ENCODE results near the gene RPL12.

The RPL12 gene

DNA sequence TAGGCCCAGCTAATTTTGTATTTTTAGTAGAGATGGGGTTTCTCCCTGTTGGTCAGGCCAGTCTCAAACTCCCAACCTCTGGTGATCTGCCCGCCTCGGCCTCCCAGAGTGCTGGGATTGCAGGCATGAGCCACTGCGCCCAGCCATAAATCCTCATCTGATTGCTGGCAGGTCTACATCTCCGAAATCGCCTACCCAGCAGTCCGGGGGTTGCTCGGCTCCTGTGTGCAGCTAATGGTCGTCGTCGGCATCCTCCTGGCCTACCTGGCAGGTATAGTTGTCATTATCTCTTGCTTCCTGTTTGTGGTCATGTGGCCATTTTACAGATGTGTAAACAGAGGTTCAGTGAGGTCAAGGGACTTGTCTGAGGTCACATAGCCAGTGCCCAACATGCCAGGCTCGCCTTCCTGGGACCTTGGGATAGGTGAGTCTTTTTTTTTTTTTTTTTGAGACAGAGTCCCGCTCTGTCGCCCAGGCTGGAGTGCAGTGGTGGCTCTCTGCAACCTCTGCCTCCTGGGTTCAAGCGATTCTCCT lies 51.4 kb downstream of the RPL12 start:
- Histone ChIP-seq H4K20me1 (peaks cover 0 to 54% (median 18%) of the 10 kb centered on the region in 11 experiments; a peak in 17 of 22 replicates), H3K9me3 (replicated peaks in 1 of 11) (no peaks in the 10 kb centered on the region), H3K4me1 (peaks cover 16 to 23% (median 19%) of the 10 kb centered on the region in 10 experiments), H3K4me3 (no peak overlapping the region), H3K4me2 (no peak overlapping the region), H3K27ac (no peak overlapping the region), H3K9ac (no peak overlapping the region), H3K27me3 (peaks cover 16 to 34% (median 28%) of the 10 kb centered on the region in 11 experiments; a peak in 21 of 22 replicates), H3K36me3 (peaks cover 0 to 43% (median 9%) of the 10 kb centered on the region in 11 experiments; a peak in 12 of 22 replicates)
- no peak for TF ChIP-seq Cebpa-rat (IDR thresholded peaks at IDR 0.05)

DNA sequence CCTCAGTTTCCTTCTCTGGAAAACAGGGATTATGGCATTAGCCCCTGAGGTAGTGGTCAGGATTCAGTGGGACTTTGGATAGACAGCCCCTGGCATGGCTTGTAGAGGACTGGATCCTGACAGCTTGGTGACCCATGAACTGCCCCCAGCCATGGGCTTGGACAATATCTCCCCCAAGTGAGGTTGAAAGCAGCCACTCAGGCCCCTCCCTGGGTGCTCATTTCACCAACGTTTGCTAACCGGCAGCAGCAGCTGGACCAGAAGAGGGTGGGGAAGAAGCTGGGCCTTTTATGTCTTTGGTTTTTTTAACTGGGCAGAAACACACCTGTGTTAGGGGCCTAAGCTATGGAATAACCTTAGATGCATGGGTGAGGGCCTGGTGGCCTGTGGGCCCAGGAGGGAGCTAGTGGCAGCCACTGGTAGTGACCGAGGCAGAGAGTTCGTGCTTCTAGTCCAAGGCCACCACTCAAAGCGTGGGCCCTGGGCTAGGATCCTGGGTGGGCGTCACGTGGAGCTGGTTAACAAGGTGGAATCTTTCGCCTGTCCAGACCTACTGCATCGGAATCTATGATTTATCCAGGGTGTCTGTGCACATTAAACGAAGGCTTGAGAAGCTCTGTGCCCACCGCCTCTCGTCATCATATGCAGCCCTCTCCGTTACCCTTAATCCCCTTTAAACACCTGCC lies 52.3 kb downstream of the RPL12 start:
- Histone ChIP-seq H3K4me2 (peak overlapping the region; percentile 81 to 100 (median 98)), H3K4me3 (peak overlapping the region in 4 of 10 experiments; percentile 64 to 76 (median 70); a peak in 7 of 20 replicates), H3K27ac (no peak overlapping the region), H4K20me1 (peaks cover 0 to 54% (median 18%) of the 10 kb centered on the region in 11 experiments; a peak in 17 of 22 replicates), H3K36me3 (peaks cover 0 to 34% (median 2%) of the 10 kb centered on the region in 11 experiments; a peak in 11 of 22 replicates), H3K9ac (peak overlapping the region in 3 of 11 experiments; percentile 80 to 88 (median 80); a peak in 5 of 22 replicates), H3K4me1 (peaks cover 16 to 23% (median 19%) of the 10 kb centered on the region in 10 experiments), H3K27me3 (peaks cover 21 to 40% (median 33%) of the 10 kb centered on the region in 11 experiments; a peak in 21 of 22 replicates), H3K9me3 (replicated peaks in 1 of 11) (no peaks in the 10 kb centered on the region)
- TF ChIP-seq Cebpa-rat (IDR thresholded peaks at IDR 0.05), result no peak

DNA sequence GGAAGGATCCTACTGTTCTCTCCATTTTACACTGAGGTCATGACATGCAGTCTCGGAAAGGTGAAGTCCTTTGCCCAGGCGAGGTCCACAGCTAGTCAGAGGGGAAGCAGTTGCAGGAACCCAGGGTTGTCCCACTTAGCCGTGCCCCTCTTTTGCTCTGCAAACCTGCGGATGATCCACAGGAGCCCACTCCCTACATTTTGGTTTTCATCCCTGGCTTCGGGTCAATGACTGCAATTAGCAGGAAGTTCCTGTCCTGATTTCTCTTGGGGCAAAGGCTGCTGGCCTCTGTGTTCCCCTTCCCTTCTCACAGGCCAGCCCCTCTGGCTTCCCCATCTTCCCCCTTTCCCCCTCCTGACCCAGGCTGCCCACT lies 52.9 kb downstream of the RPL12 start:
- Histone ChIP-seq H3K4me1 (peaks cover 16 to 23% (median 19%) of the 10 kb centered on the region in 10 experiments), H3K4me2 (peak overlapping the region; percentile 81 to 100 (median 98)), H3K4me3 (peak overlapping the region; percentile 64 to 78 (median 72)), H3K9ac (peak overlapping the region; percentile 70 to 88 (median 80); a peak in 19 of 22 replicates), H3K27ac (no peak overlapping the region), H4K20me1 (peaks cover 0 to 54% (median 18%) of the 10 kb centered on the region in 11 experiments; a peak in 17 of 22 replicates), H3K9me3 (replicated peaks in 1 of 11) (no peaks in the 10 kb centered on the region), H3K36me3 (peaks cover 0 to 29% (median 0%) of the 10 kb centered on the region in 11 experiments; a peak in 8 of 22 replicates), H3K27me3 (peaks cover 22 to 43% (median 34%) of the 10 kb centered on the region in 11 experiments)
- no peak for TF ChIP-seq Cebpa-rat (IDR thresholded peaks at IDR 0.05)
